ENCODE results near the gene FGL2.

Gene FGL2

GRCh38 chr7:77202481-77202976 lies 2.9 kb upstream of the FGL2 start:
- Mint-ChIP-seq H3K4me3 (no peak overlapping the region), H3K9me3 (no peaks in the 10 kb centered on the region), H3K36me3 (ENCODE audit: low read depth) (no peaks in the 10 kb centered on the region), H3K27me3 (ENCODE audit: low read depth, poor library complexity) (peaks cover 17% of the 10 kb centered on the region), H3K27ac (no peak overlapping the region), H3K4me1 (peaks cover 7% of the 10 kb centered on the region)
- DNase-seq: no peak
- TF ChIP-seq CTCF (IDR thresholded peaks at IDR 0.05): no peak

GRCh38 chr7:77200542-77200941 lies 923 bp upstream of the FGL2 start:
- no peak overlapping the region for H3K4me3 Mint-ChIP-seq
- H3K36me3 Mint-ChIP-seq (ENCODE audit: low read depth): no peaks in the 10 kb centered on the region
- H3K27me3 Mint-ChIP-seq (ENCODE audit: low read depth, poor library complexity): peaks cover 17% of the 10 kb centered on the region
- H3K27ac Mint-ChIP-seq: no peak overlapping the region
- H3K9me3 Mint-ChIP-seq: no peaks in the 10 kb centered on the region
- no peak for TF ChIP-seq CTCF (IDR thresholded peaks at IDR 0.05)
- peaks cover 7% of the 10 kb centered on the region for H3K4me1 Mint-ChIP-seq
- DNase-seq: no peak

GRCh38 chr7:77197141-77197540 lies 2.5 kb downstream of the FGL2 start:
- peaks cover 20% of the 10 kb centered on the region for H3K27me3 Mint-ChIP-seq (ENCODE audit: low read depth, poor library complexity)
- H3K4me1 Mint-ChIP-seq: peaks cover 7% of the 10 kb centered on the region
- no peaks in the 10 kb centered on the region for H3K36me3 Mint-ChIP-seq (ENCODE audit: low read depth)
- DNase-seq: no peak
- no peak for TF ChIP-seq CTCF (IDR thresholded peaks at IDR 0.05)
- H3K4me3 Mint-ChIP-seq: no peak overlapping the region
- no peak overlapping the region for H3K27ac Mint-ChIP-seq
- H3K9me3 Mint-ChIP-seq: no peaks in the 10 kb centered on the region

GRCh38 chr7:77188731-77189437 lies 10.7 kb downstream of the FGL2 start:
- Mint-ChIP-seq H3K27ac (no peak overlapping the region), H3K4me3 (no peak overlapping the region)

GRCh38 chr7:77185866-77186265 lies 13.8 kb downstream of the FGL2 start:
- Mint-ChIP-seq H3K27ac (no peak overlapping the region), H3K4me3 (no peak overlapping the region), H3K9me3 (no peaks in the 10 kb centered on the region), H3K4me1 (no peaks in the 10 kb centered on the region), H3K36me3 (ENCODE audit: low read depth) (no peaks in the 10 kb centered on the region), H3K27me3 (ENCODE audit: low read depth, poor library complexity) (peaks cover 3% of the 10 kb centered on the region)
- DNase-seq: no peak
- TF ChIP-seq CTCF (IDR thresholded peaks at IDR 0.05): no peak

More at GRCh38 chr7:77188731-77189437, 10.7 kb downstream of the FGL2 start:
- H3K27me3 Mint-ChIP-seq (ENCODE audit: low read depth, poor library complexity): peaks cover 6% of the 10 kb centered on the region
- no peak for TF ChIP-seq CTCF (IDR thresholded peaks at IDR 0.05)
- no peaks in the 10 kb centered on the region for H3K9me3 Mint-ChIP-seq
- DNase-seq: no peak
- no peaks in the 10 kb centered on the region for H3K36me3 Mint-ChIP-seq (ENCODE audit: low read depth)
- H3K4me1 Mint-ChIP-seq: no peaks in the 10 kb centered on the region

- no peaks in the 10 kb centered on the region for H3K27me3 Mint-ChIP-seq (ENCODE audit: low read depth, poor library complexity)
- H3K36me3 Mint-ChIP-seq (ENCODE audit: low read depth): no peaks in the 10 kb centered on the region
- no peak for DNase-seq
- H3K27ac Mint-ChIP-seq: no peak overlapping the region
- no peak for TF ChIP-seq CTCF (IDR thresholded peaks at IDR 0.05)
- H3K4me3 Mint-ChIP-seq: no peak overlapping the region
- no peaks in the 10 kb centered on the region for H3K4me1 Mint-ChIP-seq
- no peaks in the 10 kb centered on the region for H3K9me3 Mint-ChIP-seq
Observed at GRCh38 chr7:77184990-77185389, 14.6 kb downstream of the FGL2 start.
